Left hindlimb (tissue), 1 donor: ENCODE measurements around the gene SLC6A12.
A peak's percentile ranks its signal among the peaks of the same experiment; 100 is the strongest.

Experiments used
- DNase-seq: peaks from one replicate; pipeline ENCODE4 v3.0.0-alpha.2; 2018

SLC6A12 gene

GRCh38 chr12:212715-213526, 1.0 kb downstream of the SLC6A12 start:
- no peak for DNase-seq

GRCh38 chr12:212415-212714, 1.6 kb downstream of the SLC6A12 start:
- DNase-seq, result no peak

- DNase-seq, result no peak
Observed at GRCh38 chr12:211639-212414, 2.1 kb downstream of the SLC6A12 start.

GRCh38 chr12:211142-211465, 2.9 kb downstream of the SLC6A12 start:
- no peak for DNase-seq

GRCh38 chr12:210277-211141, 3.4 kb downstream of the SLC6A12 start:
- DNase-seq, result no peak

GRCh38 chr12:209851-210250, 4.1 kb downstream of the SLC6A12 start:
- no peak for DNase-seq

GRCh38 chr12:209246-209645, 4.7 kb downstream of the SLC6A12 start:
- no peak for DNase-seq

GRCh38 chr12:208813-209212, 5.1 kb downstream of the SLC6A12 start:
- DNase-seq, result no peak

GRCh38 chr12:207804-208203, 6.2 kb downstream of the SLC6A12 start:
- DNase-seq, result no peak

- DNase-seq, result no peak
Observed at GRCh38 chr12:206746-207440, 7.1 kb downstream of the SLC6A12 start.

GRCh38 chr12:205026-205425, 8.9 kb downstream of the SLC6A12 start:
- DNase-seq, result no peak

- DNase-seq, result no peak
Observed at GRCh38 chr12:204261-204678, 9.7 kb downstream of the SLC6A12 start.

GRCh38 chr12:203462-204260, 10.3 kb downstream of the SLC6A12 start:
- peak; percentile 50 for DNase-seq

- DNase-seq, result no peak
Observed at GRCh38 chr12:203074-203461, 10.9 kb downstream of the SLC6A12 start.

GRCh38 chr12:202081-202731, 11.8 kb downstream of the SLC6A12 start:
- peak; percentile 25 for DNase-seq

GRCh38 chr12:201361-201760, 12.6 kb downstream of the SLC6A12 start:
- DNase-seq, result no peak

- DNase-seq, result no peak
Observed at GRCh38 chr12:198705-199104, 15.3 kb downstream of the SLC6A12 start.

GRCh38 chr12:197911-198695, 15.9 kb downstream of the SLC6A12 start:
- no peak for DNase-seq

GRCh38 chr12:197347-197746, 16.6 kb downstream of the SLC6A12 start:
- DNase-seq, result no peak

GRCh38 chr12:196436-196835, 17.5 kb downstream of the SLC6A12 start:
- no peak for DNase-seq

- DNase-seq, result no peak
Observed at GRCh38 chr12:195951-196350, 18.0 kb downstream of the SLC6A12 start.
